Glutamatergic neuron (in vitro differentiated cells): ENCODE measurements around the gene PSKH1. TPM values are rescaled to one million over a fixed set of nuclear protein-coding genes. Genes with fewer than 3 reads are reported as not detected.

Experiments used
- DNase-seq: peaks from one replicate; pipeline ENCODE4 v3.0.0; 2022
- H3K27ac Mint-ChIP-seq: one replicate; pipeline ENCODE4 v1.8.0; 2020; ENCODE audit warnings: mild to moderate bottlenecking, mixed read lengths, inconsistent platforms; ENCODE audit not compliant: unreplicated experiment
- H3K27me3 Mint-ChIP-seq: one replicate; pipeline ENCODE4 v1.8.0; 2020; ENCODE audit warnings: mild to moderate bottlenecking, moderate library complexity, mixed read lengths, inconsistent platforms; ENCODE audit not compliant: unreplicated experiment
- H3K36me3 Mint-ChIP-seq: one replicate; pipeline ENCODE4 v1.8.0; 2020; ENCODE audit warnings: mild to moderate bottlenecking, mixed read lengths, inconsistent platforms; ENCODE audit not compliant: unreplicated experiment
- H3K4me1 Mint-ChIP-seq: one replicate; pipeline ENCODE4 v1.8.0; 2020; ENCODE audit warnings: mild to moderate bottlenecking, low read depth, mixed read lengths, inconsistent platforms; ENCODE audit not compliant: unreplicated experiment
- H3K4me3 Mint-ChIP-seq: one replicate; pipeline ENCODE4 v1.8.0; 2020; ENCODE audit warnings: mild to moderate bottlenecking, mixed read lengths, inconsistent platforms; ENCODE audit not compliant: unreplicated experiment
- H3K9me3 Mint-ChIP-seq: one replicate; pipeline ENCODE4 v1.8.0; 2020; ENCODE audit warnings: mild to moderate bottlenecking, moderate library complexity, mixed read lengths, inconsistent platforms; ENCODE audit not compliant: unreplicated experiment
- total RNA-seq: library from RNA; stranded (reverse); fragmentation: NEBNext Ultra II Directional; extraction: Animal tissue kit (Norgen Biotek cat#: 25700); gene quantifications from one replicate; pipeline ENCODE4 v1.2.1, GENCODE V29; 2021; ENCODE audit not compliant: unreplicated experiment
- TF ChIP-seq, protein P1 (sequence below): fragments of 200-600 bp; sonication (generic); IDR thresholded peaks from one replicate; pipeline ENCODE4 v1.5.0; 2021; ENCODE audit not compliant: partially characterized antibody, unreplicated experiment

Gene PSKH1
- total RNA-seq, 1 donor from 2014 or later = 27.9 TPM

DNA sequence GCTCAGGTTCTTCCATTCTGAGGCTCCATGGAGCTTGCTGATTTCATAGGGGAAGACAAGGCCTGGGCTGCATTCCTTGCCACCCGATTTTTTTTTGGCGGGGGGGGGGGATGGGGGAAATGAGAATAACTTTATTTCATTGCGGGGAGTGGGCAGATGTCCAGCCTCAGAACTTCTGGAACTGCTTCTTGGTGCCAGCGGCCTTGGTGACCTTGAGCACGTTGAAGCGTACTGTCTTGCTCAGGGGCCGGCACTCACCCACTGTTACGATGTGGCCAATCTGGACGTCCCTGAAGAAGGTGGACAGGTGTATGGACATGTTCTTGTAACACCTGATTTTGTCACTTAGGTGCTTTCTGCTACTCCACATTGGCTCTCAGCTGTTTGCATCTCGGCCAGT, 37.3 kb upstream of the PSKH1 start:
- Mint-ChIP-seq H3K27me3 (peaks cover 4% of the 10 kb centered on the region), H3K36me3 (no peaks in the 10 kb centered on the region), H3K4me1 (peaks cover 12% of the 10 kb centered on the region), H3K9me3 (no peaks in the 10 kb centered on the region), H3K4me3 (no peak overlapping the region), H3K27ac (no peak overlapping the region)
- TF ChIP-seq, protein P1, sequence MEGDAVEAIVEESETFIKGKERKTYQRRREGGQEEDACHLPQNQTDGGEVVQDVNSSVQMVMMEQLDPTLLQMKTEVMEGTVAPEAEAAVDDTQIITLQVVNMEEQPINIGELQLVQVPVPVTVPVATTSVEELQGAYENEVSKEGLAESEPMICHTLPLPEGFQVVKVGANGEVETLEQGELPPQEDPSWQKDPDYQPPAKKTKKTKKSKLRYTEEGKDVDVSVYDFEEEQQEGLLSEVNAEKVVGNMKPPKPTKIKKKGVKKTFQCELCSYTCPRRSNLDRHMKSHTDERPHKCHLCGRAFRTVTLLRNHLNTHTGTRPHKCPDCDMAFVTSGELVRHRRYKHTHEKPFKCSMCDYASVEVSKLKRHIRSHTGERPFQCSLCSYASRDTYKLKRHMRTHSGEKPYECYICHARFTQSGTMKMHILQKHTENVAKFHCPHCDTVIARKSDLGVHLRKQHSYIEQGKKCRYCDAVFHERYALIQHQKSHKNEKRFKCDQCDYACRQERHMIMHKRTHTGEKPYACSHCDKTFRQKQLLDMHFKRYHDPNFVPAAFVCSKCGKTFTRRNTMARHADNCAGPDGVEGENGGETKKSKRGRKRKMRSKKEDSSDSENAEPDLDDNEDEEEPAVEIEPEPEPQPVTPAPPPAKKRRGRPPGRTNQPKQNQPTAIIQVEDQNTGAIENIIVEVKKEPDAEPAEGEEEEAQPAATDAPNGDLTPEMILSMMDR = no peak
- DNase-seq = no peak

DNA sequence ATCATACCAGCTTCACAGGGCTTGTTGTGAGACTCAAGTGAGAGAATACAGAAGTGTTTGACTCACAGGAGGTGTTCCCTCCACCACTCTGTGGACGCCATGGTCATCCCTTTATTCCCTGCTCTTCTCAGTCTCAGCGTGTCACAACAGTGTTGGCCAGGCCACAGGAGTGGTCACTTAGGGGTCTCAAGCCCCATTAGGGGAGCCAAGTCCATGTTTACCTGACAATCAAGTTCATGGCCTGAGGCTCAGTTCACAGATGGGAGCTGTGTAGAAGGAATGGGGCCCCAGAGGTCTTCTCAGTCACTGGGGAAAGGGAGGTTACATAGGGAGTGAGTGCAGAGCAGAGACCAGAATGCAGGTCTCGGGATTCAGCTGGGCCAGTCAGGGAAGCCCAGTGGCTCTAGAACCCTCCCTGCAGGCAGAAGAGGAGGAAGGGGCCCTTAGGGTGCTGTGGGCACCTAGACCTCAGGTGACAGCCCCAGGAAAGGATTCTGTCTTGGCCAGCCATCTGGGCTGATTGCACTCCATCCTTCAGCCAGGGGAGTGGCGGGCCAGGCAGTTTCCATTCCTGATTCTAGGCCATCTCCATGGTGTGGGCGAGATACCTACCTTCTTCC, 36.0 kb upstream of the PSKH1 start:
- Mint-ChIP-seq H3K27me3 (peaks cover 4% of the 10 kb centered on the region), H3K4me3 (no peak overlapping the region), H3K9me3 (peaks cover 3% of the 10 kb centered on the region), H3K36me3 (no peaks in the 10 kb centered on the region), H3K27ac (peak overlapping the region; percentile 55), H3K4me1 (peaks cover 21% of the 10 kb centered on the region)
- DNase-seq = no peak
- TF ChIP-seq, protein P1 = no peak

DNA sequence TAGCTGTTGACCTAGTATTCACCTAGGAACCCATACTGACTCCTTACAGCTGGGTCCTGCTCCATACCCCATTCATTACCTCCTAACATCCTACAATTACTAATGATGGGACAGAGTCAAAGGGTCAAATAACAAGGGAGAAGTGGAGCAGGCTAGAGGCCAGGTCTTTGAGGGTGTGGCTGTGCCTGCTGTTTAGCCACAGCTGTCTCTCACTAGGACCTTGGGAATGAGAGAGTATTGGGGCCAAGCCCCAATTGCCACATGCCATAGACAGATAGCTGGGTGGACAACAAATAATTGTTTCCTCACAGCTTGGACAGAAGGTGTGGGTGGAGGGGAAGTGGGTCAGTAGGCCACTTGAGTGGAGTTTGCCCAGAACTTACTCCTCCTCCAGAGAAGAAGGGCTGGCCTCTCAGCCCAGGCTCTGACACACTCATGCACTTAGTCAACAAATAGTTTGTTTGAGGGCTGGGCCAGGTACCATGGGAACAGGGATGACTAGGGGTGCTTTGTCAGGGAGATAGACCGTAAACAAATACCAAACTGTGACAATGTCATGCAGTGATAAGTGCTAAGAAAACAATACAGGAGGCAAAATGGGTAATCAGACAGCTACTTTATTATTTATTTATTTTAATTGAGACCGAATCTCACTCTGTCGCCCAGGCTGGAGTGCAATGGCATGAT, 35.4 kb upstream of the PSKH1 start:
- Mint-ChIP-seq H3K4me3 (no peak overlapping the region), H3K4me1 (peaks cover 24% of the 10 kb centered on the region), H3K27ac (no peak overlapping the region), H3K27me3 (peaks cover 4% of the 10 kb centered on the region), H3K36me3 (no peaks in the 10 kb centered on the region), H3K9me3 (peaks cover 3% of the 10 kb centered on the region)
- DNase-seq = no peak
- TF ChIP-seq, protein P1 = no peak

DNA sequence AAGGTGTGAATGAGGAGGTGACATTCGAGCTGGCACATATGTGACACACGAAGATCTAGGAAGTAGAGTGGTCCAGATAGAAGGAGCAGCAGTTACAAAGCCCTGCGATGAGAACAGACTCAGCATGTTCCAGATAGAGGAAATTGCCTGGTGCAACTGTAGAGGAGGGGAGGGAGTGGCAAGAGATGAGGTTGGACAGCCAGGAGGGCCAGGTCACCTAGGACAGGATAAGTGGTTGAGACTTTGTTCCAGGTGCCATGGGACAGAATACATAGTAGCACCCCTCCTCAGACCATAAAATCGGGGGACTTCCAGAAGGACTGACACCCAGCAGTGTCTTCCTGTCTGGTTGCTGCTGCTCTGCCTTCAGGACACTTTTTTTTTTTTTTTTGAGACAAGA, 34.6 kb upstream of the PSKH1 start:
- no peak for DNase-seq
- TF ChIP-seq, protein P1 = no peak
- Mint-ChIP-seq H3K4me3 (no peak overlapping the region), H3K9me3 (peaks cover 3% of the 10 kb centered on the region), H3K36me3 (no peaks in the 10 kb centered on the region), H3K27me3 (peaks cover 4% of the 10 kb centered on the region), H3K4me1 (peaks cover 31% of the 10 kb centered on the region), H3K27ac (peak overlapping the region; percentile 55)

DNA sequence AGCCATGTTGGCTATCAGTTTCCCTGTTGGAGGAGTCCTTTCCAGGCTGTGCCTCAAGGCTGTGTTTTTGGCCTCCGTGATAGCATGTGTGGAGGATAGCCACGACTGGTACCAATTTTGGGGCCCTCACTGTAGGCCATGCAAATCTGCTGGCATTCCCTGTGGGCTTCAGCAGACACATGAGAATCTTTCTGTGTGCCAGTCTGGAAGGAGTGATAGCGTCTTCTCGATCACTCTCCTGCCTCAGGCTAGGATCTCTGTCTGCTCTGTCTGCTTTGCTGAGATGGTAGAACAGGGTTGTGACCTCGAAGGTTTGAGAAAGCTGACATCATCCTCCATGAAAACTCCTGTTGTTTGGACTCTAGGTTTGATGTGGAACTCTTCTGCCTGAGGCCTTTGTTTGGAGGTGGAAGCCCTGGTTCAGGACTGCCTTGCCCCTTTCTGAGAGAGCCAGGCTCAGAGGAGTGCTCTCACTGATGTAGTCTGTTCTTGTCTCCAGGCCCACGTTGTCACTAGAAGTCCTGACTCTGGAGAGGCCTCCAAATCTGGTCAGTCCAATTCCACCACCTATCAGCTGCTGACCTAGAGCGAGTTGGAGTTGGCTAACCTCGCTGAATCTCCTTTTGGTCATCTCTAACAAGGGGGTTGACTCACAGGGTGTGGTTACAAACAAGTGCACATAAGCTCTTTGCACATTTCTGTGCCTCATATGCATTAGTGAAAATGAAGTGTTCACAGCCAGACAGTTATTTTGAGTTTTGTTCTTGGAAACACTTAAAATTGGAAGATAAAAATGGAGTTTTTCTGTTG, 32.3 kb upstream of the PSKH1 start:
- H3K4me3 Mint-ChIP-seq = no peak overlapping the region
- DNase-seq = no peak
- peaks cover 4% of the 10 kb centered on the region for H3K27me3 Mint-ChIP-seq
- TF ChIP-seq, protein P1 = no peak
- no peaks in the 10 kb centered on the region for H3K36me3 Mint-ChIP-seq
- H3K4me1 Mint-ChIP-seq = peaks cover 30% of the 10 kb centered on the region
- H3K27ac Mint-ChIP-seq = peak overlapping the region; percentile 73
- peaks cover 3% of the 10 kb centered on the region for H3K9me3 Mint-ChIP-seq
